Testis (tissue), 2 donors: ENCODE data around the gene CSH1.
"Not testable (repeated sequence)": the region's sequence is repeated elsewhere in the genome, so short reads cannot be mapped to it uniquely, and the experiment has no call there.

Source experiments
- POLR2A ChIP-seq: fragments of 450-650 bp; IDR thresholded peaks from one replicate; pipeline ENCODE4 v1.6.1; 2017; ENCODE audit warnings: antibody characterized with exemption, mild to moderate bottlenecking, moderate library complexity
- TF ChIP-seq, protein P1 (sequence below), 3 experiments: fragments of 450-650 bp in 2 of 3; fragments of 200-600 bp in 1 of 3; sonication (generic) in 1 of 3; IDR thresholded peaks; one replicate each; pipeline ENCODE4 v1.5.1; 2016 to 2019; ENCODE audit warnings: antibody characterized with exemption in 3 of 3, mild to moderate bottlenecking in 2 of 3, moderate library complexity in 1 of 3

GRCh38 chr17:63922402-63922801 is 26.0 kb upstream of the CSH1 start:
- TF ChIP-seq, protein P1, sequence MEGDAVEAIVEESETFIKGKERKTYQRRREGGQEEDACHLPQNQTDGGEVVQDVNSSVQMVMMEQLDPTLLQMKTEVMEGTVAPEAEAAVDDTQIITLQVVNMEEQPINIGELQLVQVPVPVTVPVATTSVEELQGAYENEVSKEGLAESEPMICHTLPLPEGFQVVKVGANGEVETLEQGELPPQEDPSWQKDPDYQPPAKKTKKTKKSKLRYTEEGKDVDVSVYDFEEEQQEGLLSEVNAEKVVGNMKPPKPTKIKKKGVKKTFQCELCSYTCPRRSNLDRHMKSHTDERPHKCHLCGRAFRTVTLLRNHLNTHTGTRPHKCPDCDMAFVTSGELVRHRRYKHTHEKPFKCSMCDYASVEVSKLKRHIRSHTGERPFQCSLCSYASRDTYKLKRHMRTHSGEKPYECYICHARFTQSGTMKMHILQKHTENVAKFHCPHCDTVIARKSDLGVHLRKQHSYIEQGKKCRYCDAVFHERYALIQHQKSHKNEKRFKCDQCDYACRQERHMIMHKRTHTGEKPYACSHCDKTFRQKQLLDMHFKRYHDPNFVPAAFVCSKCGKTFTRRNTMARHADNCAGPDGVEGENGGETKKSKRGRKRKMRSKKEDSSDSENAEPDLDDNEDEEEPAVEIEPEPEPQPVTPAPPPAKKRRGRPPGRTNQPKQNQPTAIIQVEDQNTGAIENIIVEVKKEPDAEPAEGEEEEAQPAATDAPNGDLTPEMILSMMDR (IDR thresholded peaks at IDR 0.05): not testable (repeated sequence)
- not testable (repeated sequence) for TF ChIP-seq POLR2A
